GM10847 (cell line): ENCODE results near the gene AP4E1.

Experiments used
- POLR2A ChIP-seq: IDR thresholded peaks from 2 replicates; pipeline ENCODE4 v1.6.1; 2011; ENCODE audit not compliant: insufficient read length; ENCODE audit errors: extremely low read depth

Gene AP4E1

DNA sequence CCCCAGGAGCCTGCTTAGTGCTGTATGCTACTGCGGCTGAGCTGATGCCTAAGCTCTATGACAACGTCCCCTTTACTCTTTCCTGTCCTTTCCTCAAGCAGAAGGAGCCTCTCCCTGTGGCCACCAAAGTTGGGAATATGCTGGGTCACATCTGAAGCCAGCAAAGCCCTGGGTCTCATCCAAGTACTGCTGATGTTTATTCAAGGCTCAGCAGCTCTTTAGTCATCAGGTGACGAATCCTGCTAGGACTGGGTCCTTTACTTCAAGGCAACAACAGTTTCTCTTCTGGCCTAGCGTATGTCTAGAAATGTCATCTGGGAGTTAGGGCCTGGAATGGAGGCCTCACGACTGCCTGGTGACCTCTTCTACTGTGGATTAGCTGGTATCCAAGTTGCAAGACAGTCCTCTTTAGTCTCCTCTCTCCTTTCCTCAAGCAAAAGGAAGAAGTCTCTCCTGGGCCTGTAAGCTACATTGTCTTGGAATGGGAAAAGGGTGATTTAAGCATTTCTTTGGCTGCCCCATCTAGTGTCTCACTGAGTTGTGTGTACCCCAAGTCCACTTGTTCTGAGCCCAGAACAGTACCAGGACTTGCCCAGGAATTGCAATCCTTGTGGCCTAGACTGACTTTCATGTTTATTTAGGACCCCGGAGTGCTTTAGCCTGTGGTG, 122.3 kb downstream of the AP4E1 start:
- TF ChIP-seq POLR2A = no peak

DNA sequence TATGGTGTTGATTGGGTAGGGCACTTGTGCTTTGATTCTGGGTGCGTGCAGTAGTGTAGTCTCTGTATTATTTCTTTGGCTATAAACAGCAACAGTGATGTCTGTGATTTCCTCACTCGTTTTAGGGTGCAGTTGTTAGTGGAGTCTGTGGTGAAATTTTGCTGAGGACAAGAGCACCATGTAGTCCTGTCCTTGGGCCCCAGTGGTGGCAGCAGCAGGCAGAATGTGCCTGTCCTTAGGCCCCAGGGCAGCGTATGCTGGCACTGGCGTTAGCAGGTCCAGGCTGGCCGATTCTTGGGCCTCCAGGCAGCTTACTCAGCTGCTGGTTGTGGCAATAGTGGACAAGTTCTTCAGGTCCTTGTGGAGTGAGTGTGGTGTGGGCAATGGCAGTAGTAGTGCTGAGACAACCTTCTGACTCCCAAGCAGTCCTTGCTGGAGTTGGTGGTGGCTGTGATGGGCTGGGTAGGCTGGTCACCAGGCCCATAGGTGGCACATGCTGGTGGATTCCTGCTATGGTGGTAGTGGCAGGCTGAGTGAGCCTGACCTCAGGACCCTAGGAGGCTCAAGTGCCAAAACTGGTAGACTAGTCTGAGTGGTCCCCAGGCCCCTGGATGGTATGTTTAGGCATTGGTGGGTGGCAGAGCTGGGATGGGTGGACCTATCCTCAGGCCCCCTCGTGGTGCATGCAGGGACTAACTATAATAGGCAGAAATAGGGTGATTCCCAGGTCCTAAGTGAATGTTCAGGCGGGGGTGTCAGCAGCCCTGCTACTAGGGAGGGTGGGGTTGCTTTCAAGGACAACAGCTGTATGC, 129.9 kb downstream of the AP4E1 start:
- TF ChIP-seq POLR2A = no peak

DNA sequence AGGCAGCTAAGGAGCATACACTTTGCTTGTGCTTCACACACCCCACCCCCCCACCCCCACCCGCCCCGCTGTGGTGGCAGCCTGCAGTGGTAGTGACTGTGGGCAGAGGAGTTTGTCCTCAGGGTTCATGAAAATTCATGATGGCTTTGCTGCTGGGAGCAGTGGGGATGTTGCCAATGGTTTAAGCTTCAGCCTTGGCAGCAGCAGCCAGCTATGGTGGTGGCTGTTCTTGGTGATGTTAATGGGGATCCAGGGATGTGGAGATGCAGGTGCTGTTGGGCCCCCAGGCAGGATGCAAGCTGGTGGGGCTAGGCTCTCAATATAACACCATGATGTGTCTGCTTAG, 130.5 kb downstream of the AP4E1 start:
- TF ChIP-seq POLR2A = no peak

DNA sequence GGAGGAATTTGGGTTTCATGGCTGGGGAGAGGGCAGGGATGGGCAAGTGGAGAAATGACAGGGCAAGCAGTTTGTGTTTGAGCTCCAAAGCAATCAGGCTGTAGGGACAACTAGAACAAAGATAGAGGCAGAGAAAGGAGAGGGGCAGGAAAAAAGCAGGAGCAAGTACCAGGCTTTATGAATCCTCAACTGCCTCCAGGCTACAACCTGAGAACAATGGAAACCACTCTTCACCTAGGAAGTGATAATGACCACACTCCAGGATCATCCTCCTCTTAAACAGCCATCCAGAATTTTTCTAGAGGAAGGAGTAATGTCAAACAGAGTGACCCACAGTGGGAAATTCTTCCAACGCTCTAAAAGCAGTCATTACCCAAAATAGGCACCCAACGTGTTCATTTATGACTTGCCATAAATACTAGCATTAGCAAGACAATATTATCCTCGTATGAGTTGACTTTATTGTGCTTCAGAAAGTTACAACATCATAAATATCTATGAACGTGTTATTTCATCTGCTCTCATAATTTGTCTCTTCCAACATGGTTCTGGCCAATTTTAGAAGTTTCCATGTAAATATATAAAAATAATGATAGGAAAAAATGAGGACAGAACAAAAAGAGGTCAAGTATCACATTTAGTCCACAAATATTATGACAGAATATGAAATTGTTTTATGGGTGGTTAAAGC, 135.7 kb downstream of the AP4E1 start:
- TF ChIP-seq POLR2A = no peak

DNA sequence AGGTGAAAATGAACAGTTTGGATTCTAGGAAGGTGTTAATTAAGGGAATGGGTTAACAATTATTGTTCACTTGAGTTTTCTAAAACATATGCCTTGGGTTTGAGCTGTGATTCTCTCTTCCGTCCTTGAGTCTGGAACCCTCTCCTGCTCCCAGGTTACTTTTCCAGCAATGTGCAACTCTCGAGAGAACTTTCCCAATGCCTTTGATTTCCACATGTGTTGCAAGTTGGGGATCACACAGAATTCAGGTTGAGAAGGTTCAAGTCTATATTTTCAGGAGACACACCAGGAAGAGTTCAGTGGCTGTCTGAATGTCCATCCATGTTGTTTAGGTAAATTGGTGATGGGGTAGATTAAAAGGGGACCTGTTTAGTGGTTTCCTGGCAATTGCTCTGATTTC, 137.5 kb downstream of the AP4E1 start:
- TF ChIP-seq POLR2A = no peak

DNA sequence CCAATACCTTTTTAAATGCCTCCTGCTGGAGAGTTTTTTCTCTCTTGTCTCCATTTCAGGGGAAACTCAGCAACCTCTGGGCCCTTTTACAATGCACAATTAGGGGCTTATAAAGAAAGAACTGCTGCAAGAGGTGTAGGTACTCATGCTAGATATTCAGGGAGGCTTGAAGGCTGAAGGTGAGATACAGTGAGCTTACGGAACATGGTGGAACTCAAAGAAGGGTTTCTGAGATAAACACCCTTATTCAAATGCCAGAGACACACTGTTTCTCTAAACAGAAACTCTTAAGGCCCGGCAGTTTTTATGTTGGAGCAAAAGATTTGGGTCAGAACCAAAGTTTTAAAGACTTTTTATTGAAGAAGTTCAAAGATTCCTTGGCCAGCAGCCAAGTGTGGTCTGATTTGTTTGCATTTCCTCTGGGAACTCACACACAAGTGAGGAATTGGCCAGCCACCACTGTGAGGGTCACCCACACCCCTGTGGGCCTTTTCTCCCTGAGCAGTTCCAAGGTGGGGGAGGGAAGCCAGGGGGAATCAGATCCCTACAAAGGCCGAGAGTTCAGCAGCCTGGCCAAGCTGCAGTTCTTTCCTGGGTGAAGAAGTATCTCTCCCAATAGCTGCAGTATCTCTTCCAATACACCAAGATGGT, 138.4 kb downstream of the AP4E1 start:
- TF ChIP-seq POLR2A = no peak

DNA sequence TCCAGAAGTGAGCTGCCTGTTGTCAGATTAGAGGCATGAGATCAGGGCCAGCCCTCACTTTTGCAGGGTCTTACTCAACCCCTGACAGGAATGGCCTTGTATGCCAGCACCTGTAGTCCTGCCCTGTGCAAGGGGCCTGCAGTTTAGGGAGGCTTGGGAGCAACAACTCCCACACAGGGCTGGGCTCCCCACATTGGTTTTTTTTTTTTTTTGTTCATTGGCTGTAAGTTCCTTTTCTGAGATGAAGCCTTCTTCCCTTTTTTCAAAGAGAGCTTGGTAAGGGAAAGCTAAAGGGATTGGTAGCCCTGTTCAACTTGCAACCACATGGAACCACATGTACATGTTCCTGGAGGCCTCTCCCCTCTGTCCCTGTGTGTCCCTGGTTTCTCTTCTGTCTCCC, 139.8 kb downstream of the AP4E1 start:
- TF ChIP-seq POLR2A = no peak

DNA sequence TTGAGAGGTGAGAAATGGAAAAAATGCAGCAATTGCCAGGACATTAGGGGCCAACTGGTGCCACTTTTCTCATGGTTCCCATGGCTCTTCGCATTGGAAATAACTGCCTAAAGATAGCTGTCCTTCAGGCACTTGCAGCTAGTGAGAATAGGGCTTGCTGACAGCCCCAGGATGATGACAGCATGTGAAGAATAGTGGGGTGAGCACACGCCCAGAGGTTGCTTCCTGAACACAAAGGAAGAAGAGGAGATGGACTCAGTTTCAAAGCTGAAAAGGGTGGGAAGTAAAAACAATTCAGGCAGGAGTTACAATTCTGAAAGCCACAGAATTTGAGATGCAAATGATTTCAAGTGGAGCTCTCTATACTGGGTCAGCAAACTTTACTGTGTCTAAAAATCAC, 140.6 kb downstream of the AP4E1 start:
- TF ChIP-seq POLR2A = no peak

DNA sequence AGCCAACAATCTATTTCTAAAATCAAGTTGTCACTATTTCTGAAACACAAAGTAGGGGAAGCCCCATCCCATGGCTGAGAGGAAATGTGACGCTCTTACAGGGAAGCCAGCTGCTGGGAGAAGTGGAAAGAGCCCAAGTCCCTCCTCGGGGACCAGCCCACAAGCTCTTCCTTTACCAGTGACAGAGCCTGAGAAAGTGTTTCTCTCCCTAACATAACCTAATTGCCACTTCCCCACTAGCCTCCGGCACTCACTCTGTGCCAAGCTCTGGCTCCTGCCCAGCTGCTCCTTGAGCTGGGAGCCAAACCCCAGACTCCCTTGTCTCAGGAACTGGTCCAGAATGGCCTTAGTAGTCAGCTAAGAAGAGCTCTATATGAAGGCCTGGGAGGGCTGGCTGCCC, 143.3 kb downstream of the AP4E1 start:
- no peak for TF ChIP-seq POLR2A

DNA sequence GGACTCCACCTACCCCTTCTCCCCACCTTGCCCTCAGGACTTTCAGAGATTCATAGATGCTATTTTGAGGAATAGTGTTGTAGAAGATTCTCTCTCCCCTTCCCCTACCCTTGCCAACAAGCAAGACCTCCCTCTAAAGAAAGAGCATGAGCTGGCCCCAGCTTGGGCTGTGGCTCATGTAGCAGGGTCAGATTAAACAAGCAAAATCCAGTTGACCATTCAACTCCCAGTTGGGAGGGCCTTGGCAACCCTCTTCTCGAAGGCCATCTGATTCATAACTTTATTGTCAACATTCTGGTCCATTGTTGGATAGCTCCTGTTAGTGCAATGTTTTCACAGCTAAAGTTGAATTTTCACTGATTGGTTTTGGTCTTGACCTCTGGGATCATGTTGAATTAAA, 145.1 kb downstream of the AP4E1 start:
- no peak for TF ChIP-seq POLR2A

DNA sequence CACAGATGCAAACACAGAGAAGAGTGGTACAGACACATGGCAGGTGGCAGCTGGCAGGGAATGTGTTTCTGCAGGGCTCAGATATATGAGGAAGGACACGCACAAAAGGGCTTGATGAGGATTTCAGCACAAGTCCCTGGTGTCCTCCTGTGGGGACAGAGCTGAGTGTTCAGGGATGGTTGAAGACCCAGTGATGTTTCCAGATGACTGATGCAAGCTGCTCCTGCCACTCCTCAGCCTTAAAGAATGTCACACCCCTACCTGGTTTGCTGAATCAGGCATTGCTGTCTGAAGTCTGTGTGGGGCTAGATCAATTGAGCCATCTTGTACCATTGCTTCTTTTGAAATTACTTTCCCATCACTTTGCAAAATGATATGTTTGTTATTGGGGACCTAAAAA, 146.1 kb downstream of the AP4E1 start:
- no peak for TF ChIP-seq POLR2A
